SU-DHL-6 (cell line): ENCODE measurements around the gene CCDC116.

Source experiments
- H2AFZ ChIP-seq: fragments of 200-600 bp; sonication (generic); 2 replicates; pipeline ENCODE4 v1.6.1; 2014; ENCODE audit warnings: low read depth, mild to moderate bottlenecking, moderate library complexity, mixed read lengths, antibody characterized with exemption, low read length; ENCODE audit not compliant: severe bottlenecking
- H3F3A ChIP-seq: fragments of 200-600 bp; shearing (Covaris generic); 2 replicates; pipeline ENCODE4 v1.6.0; 2016; ENCODE audit warnings: antibody characterized with exemption, mild to moderate bottlenecking; ENCODE audit not compliant: insufficient read depth
- H3K27ac ChIP-seq: fragments of 200-600 bp; sonication (generic); 2 replicates; pipeline ENCODE4 v1.5.1; 2016; ENCODE audit warnings: low read depth, mild to moderate bottlenecking, low read length, moderate library complexity, mixed read lengths
- H3K27me3 ChIP-seq: fragments of 200-600 bp; sonication (generic), shearing (Covaris generic); 2 replicates; pipeline ENCODE4 v1.6.0; 2014; ENCODE audit warnings: mild to moderate bottlenecking, low read length
- H3K36me3 ChIP-seq: fragments of 200-600 bp; sonication (generic); 2 replicates; pipeline ENCODE4 v1.6.1; 2014; ENCODE audit warnings: mild to moderate bottlenecking, low read length, mixed read lengths
- H3K4me2 ChIP-seq: fragments of 300-600, 200-600 bp; shearing (Covaris generic), sonication (generic); 2 replicates; pipeline ENCODE4 v1.6.0; 2014; ENCODE audit warnings: low read length, low read depth, mild to moderate bottlenecking; ENCODE audit not compliant: poor library complexity, severe bottlenecking
- H3K4me3 ChIP-seq: fragments of 200-600 bp; sonication (generic); 2 replicates; pipeline ENCODE4 v1.5.1; 2014; ENCODE audit warnings: antibody characterized with exemption, low read length, mild to moderate bottlenecking, mixed read lengths; ENCODE audit not compliant: insufficient read depth, poor library complexity, severe bottlenecking
- H3K79me2 ChIP-seq: fragments of 200-600 bp; sonication (generic); 2 replicates; pipeline ENCODE4 v1.6.1; 2014; ENCODE audit warnings: mild to moderate bottlenecking, low read length, moderate library complexity; ENCODE audit not compliant: insufficient read depth
- H3K9ac ChIP-seq: fragments of 200-600 bp; sonication (generic); 2 replicates; pipeline ENCODE4 v1.7.0; 2014; ENCODE audit warnings: mild to moderate bottlenecking, low read length
- H3K9me2 ChIP-seq: fragments of 200-600 bp; sonication (generic); replicated peaks from 2 replicates; pipeline ENCODE4 v1.6.1; 2014; ENCODE audit warnings: low read length; ENCODE audit not compliant: insufficient read depth
- H3K9me3 ChIP-seq: fragments of 200-600 bp; sonication (generic); 2 replicates; pipeline ENCODE4 v1.6.1; 2014; ENCODE audit warnings: low read length, mixed read lengths; ENCODE audit not compliant: insufficient read depth
- H4K20me1 ChIP-seq: fragments of 200-600 bp; sonication (generic); 2 replicates; pipeline ENCODE4 v1.6.1; 2014; ENCODE audit warnings: low read depth, mild to moderate bottlenecking, antibody characterized with exemption, low read length, moderate library complexity, mixed read lengths
- EZH2phosphoT487 ChIP-seq: fragments of 200-600 bp; sonication (generic), shearing (Covaris generic); conservative IDR thresholded peaks from 2 replicates; pipeline ENCODE4 v1.6.1; 2018; ENCODE audit warnings: mild to moderate bottlenecking, antibody characterized with exemption, low read length, moderate library complexity, mixed read lengths
- TF ChIP-seq, protein P1 (sequence below): fragments of 200-600 bp; sonication (generic); IDR thresholded peaks from one replicate; pipeline ENCODE4 v1.5.1; 2017; ENCODE audit warnings: antibody characterized with exemption, mild to moderate bottlenecking, low read length, moderate library complexity; ENCODE audit not compliant: insufficient read depth, poor library complexity, severe bottlenecking

Gene CCDC116

DNA sequence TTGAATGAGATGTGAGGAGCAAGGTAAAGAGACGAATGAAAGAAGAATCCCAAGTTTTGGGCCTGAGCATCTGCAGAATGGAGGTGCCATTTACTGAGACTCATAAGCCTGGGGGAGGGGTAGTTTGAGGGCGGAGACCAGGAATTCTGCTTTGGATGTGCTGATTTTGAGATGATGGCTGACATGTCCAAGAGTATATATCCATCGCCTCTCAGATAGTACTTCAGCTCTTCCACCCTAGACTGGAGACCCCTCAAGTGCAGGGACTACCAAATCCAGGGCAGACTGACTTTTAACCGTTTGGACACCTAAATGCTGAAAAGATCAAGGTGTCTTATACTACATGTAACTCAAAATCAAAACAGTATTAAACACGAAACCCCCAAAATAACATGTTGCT is 8.2 kb downstream of the CCDC116 start:
- H3K4me2 ChIP-seq = peak overlapping the region; percentile 96
- no peaks in the 10 kb centered on the region for H4K20me1 ChIP-seq
- H3K9me2 ChIP-seq = no peaks in the 10 kb centered on the region
- no peak for TF ChIP-seq EZH2phosphoT487
- TF ChIP-seq, protein P1, sequence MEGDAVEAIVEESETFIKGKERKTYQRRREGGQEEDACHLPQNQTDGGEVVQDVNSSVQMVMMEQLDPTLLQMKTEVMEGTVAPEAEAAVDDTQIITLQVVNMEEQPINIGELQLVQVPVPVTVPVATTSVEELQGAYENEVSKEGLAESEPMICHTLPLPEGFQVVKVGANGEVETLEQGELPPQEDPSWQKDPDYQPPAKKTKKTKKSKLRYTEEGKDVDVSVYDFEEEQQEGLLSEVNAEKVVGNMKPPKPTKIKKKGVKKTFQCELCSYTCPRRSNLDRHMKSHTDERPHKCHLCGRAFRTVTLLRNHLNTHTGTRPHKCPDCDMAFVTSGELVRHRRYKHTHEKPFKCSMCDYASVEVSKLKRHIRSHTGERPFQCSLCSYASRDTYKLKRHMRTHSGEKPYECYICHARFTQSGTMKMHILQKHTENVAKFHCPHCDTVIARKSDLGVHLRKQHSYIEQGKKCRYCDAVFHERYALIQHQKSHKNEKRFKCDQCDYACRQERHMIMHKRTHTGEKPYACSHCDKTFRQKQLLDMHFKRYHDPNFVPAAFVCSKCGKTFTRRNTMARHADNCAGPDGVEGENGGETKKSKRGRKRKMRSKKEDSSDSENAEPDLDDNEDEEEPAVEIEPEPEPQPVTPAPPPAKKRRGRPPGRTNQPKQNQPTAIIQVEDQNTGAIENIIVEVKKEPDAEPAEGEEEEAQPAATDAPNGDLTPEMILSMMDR = no peak
- no peak overlapping the region for H2AFZ ChIP-seq
- no peaks in the 10 kb centered on the region for H3F3A ChIP-seq
- H3K9ac ChIP-seq = no peak overlapping the region
- no peak overlapping the region for H3K27ac ChIP-seq
- H3K4me3 ChIP-seq = no peak overlapping the region
- no peaks in the 10 kb centered on the region for H3K9me3 ChIP-seq
- H3K79me2 ChIP-seq = peaks cover 6% of the 10 kb centered on the region; the same call in 1 of the 2 replicates
- H3K27me3 ChIP-seq = no peaks in the 10 kb centered on the region
- H3K36me3 ChIP-seq = no peaks in the 10 kb centered on the region

DNA sequence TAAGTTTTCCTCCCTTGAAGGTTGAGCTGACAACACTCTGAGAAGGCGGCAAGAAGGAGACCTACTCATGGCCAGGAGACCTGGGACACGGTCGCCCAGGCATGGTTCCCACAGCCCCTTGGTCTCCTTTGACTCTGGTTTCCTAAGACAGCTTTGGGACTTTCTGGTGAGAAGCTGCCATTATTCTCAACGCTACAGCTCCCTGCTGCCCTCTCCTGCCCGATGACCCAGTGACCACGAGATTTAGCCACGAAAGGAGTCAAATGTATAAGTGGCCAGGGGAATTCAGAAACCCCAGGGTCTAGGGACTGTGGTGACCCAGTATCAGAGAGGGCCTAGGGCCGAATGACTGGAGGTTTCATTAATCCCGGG is 8.8 kb downstream of the CCDC116 start:
- no peak overlapping the region for H3K27ac ChIP-seq
- TF ChIP-seq, protein P1 = no peak
- no peak for TF ChIP-seq EZH2phosphoT487

DNA sequence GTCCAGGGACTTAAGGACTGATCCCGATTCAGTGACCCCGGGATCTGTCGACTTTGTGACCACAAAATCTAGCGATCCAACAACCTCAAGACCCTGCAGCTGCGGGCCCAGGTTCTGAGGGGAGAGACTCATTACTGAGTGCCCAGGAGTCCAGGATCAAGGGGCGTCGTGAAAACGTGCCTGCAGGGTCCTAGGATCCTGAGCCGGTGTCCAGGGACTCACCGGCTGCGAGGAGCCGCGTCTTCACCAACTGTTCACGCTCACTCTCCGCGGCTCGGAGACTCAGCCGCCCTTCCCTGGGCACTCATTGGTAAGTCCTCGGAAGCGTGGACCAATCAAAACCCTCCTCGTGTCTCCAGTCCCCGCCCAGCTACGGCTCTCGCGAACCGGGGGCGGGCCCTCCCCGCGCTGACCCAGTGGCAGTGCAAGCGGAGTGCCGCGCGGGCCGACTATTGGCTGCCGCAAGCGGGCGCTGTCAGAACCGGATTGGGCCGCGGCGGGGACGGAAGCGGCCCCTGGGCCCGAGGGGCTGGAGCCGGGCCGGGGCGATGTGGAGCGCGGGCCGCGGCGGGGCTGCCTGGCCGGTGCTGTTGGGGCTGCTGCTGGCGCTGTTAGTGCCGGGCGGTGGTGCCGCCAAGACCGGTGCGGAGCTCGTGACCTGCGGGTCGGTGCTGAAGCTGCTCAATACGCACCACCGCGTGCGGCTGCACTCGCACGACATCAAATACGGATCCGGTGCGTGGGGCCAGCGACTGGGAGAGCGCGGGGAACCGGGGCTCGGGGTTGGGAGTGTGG is 9.4 kb downstream of the CCDC116 start, which contains the start of gene SDF2L1:
SDF2L1 (plus strand) TSS at position 514 of the 795 bp plus-strand sequence; CDS start at position 549, 35 bp downstream.
- no peaks in the 10 kb centered on the region for H4K20me1 ChIP-seq
- no peaks in the 10 kb centered on the region for H3K9me2 ChIP-seq
- no peaks in the 10 kb centered on the region for H3K9me3 ChIP-seq
- H3K79me2 ChIP-seq = peaks cover 6% of the 10 kb centered on the region; the same call in 1 of the 2 replicates
- no peaks in the 10 kb centered on the region for H3K27me3 ChIP-seq
- H3K9ac ChIP-seq = peak within 1 kb of the TSS; percentile 97
- TF ChIP-seq, protein P1 = no peak
- TF ChIP-seq EZH2phosphoT487 = no peak
- peak within 1 kb of the TSS; percentile 60 for H3K27ac ChIP-seq
- peak within 1 kb of the TSS; percentile 96 for H3K4me2 ChIP-seq
- H3F3A ChIP-seq = no peaks in the 10 kb centered on the region
- H2AFZ ChIP-seq = peak within 1 kb of the TSS; percentile 90
- H3K36me3 ChIP-seq = no peaks in the 10 kb centered on the region
- H3K4me3 ChIP-seq = peak within 1 kb of the TSS; percentile 87

More for the DNA sequence above, 8.8 kb downstream of the CCDC116 start:
- Histone ChIP-seq H4K20me1 (no peaks in the 10 kb centered on the region), H3K4me2 (peak overlapping the region; percentile 96), H2AFZ (peak overlapping the region; percentile 90), H3K79me2 (peaks cover 6% of the 10 kb centered on the region; the same call in 1 of the 2 replicates), H3K36me3 (no peaks in the 10 kb centered on the region), H3K9me3 (no peaks in the 10 kb centered on the region), H3F3A (no peaks in the 10 kb centered on the region), H3K9me2 (no peaks in the 10 kb centered on the region), H3K9ac (peak overlapping the region; percentile 97), H3K4me3 (peak overlapping the region; percentile 68), H3K27me3 (no peaks in the 10 kb centered on the region)
